ENCODE data around the gene EGLN1. TPM values are rescaled to one million over a fixed set of nuclear protein-coding genes. Genes with fewer than 3 reads are reported as not detected.

The EGLN1 gene
- total and polyA plus RNA-seq, 5 donors: 27.9 to 79.9 (median 67.2) TPM

GRCh38 chr1:231414260-231415016 lies 7.6 kb downstream of the EGLN1 start:
- Histone ChIP-seq H3K4me1 (ENCODE audit: control insufficient read depth, insufficient read depth, low read length) (peaks cover 11% of the 10 kb centered on the region), H3K27me3 (ENCODE audit: control insufficient read depth, insufficient read depth) (no peaks in the 10 kb centered on the region), H3K4me3 (ENCODE audit: low read length) (no peak overlapping the region), H3K9me3 (ENCODE audit: control insufficient read depth, low read length) (no peaks in the 10 kb centered on the region), H3K27ac (ENCODE audit: low read length) (no peak overlapping the region)
- 65% methylated on average over 7 of the region's 7 CpGs for WGBS
- DNase-seq (no peak), ATAC-seq (no peak)
- intact Hi-C loops (cut with DNase I): loop anchor here in 2 of 4 donors (10.0 kb wide), 2 partner anchors 50 to 60 kb away; no protein-coding TSS in a partner anchor

GRCh38 chr1:231413749-231414082 lies 8.4 kb downstream of the EGLN1 start:
- no peaks in the 10 kb centered on the region for H3K27me3 ChIP-seq (ENCODE audit: control insufficient read depth, insufficient read depth)
- peaks cover 12% of the 10 kb centered on the region for H3K4me1 ChIP-seq (ENCODE audit: control insufficient read depth, insufficient read depth, low read length)
- 85% methylated on average over 2 of the region's 2 CpGs for WGBS
- intact Hi-C loops (cut with DNase I): loop anchor here in 2 of 4 donors (10.0 kb wide), 2 partner anchors 49 to 59 kb away; no protein-coding TSS in a partner anchor
- no peak overlapping the region for H3K27ac ChIP-seq (ENCODE audit: low read length)
- no peak overlapping the region for H3K4me3 ChIP-seq (ENCODE audit: low read length)
- ATAC-seq (no peak), DNase-seq (no peak)
- no peaks in the 10 kb centered on the region for H3K9me3 ChIP-seq (ENCODE audit: control insufficient read depth, low read length)

GRCh38 chr1:231411036-231411531 lies 11.0 kb downstream of the EGLN1 start:
- Histone ChIP-seq H3K4me3 (ENCODE audit: low read length) (no peak overlapping the region), H3K27me3 (ENCODE audit: control insufficient read depth, insufficient read depth) (no peaks in the 10 kb centered on the region), H3K4me1 (ENCODE audit: control insufficient read depth, insufficient read depth, low read length) (peaks cover 15% of the 10 kb centered on the region), H3K27ac (ENCODE audit: low read length) (no peak overlapping the region), H3K9me3 (ENCODE audit: control insufficient read depth, low read length) (no peaks in the 10 kb centered on the region)
- intact Hi-C loops (cut with DNase I): loop anchor here in 2 of 4 donors (10.0 kb wide), 2 partner anchors 46 to 56 kb away; no protein-coding TSS in a partner anchor
- no peak for ATAC-seq
- no peak for DNase-seq
- WGBS: 57% methylated on average over 2 of the region's 2 CpGs

GRCh38 chr1:231410036-231410612 lies 12.0 kb downstream of the EGLN1 start:
- no peak overlapping the region for H3K4me3 ChIP-seq (ENCODE audit: low read length)
- H3K4me1 ChIP-seq (ENCODE audit: control insufficient read depth, insufficient read depth, low read length): peaks cover 16% of the 10 kb centered on the region
- 47% methylated on average over 2 of the region's 2 CpGs for WGBS
- no peaks in the 10 kb centered on the region for H3K9me3 ChIP-seq (ENCODE audit: control insufficient read depth, low read length)
- DNase-seq: no peak
- peak; percentile 55 to 61 for ATAC-seq
- H3K27me3 ChIP-seq (ENCODE audit: control insufficient read depth, insufficient read depth): no peaks in the 10 kb centered on the region
- no peak overlapping the region for H3K27ac ChIP-seq (ENCODE audit: low read length)
- intact Hi-C loops (cut with DNase I): loop anchor here in 2 of 4 donors (10.0 kb wide), 2 partner anchors 45 to 55 kb away; no protein-coding TSS in a partner anchor

GRCh38 chr1:231408528-231409094 lies 13.5 kb downstream of the EGLN1 start:
- intact Hi-C loops (cut with DNase I): no loop called here
- WGBS: 44% methylated on average over 6 of the region's 6 CpGs
- ATAC-seq (peak; percentile 38 to 54), DNase-seq (no peak)
- Histone ChIP-seq H3K4me1 (ENCODE audit: control insufficient read depth, insufficient read depth, low read length) (peaks cover 16% of the 10 kb centered on the region), H3K27me3 (ENCODE audit: control insufficient read depth, insufficient read depth) (no peaks in the 10 kb centered on the region), H3K4me3 (ENCODE audit: low read length) (no peak overlapping the region), H3K27ac (ENCODE audit: low read length) (no peak overlapping the region), H3K9me3 (ENCODE audit: control insufficient read depth, low read length) (no peaks in the 10 kb centered on the region)

GRCh38 chr1:231407547-231408396 lies 14.3 kb downstream of the EGLN1 start:
- H3K4me3 ChIP-seq (ENCODE audit: low read length): no peak overlapping the region
- 30% methylated on average over 6 of the region's 6 CpGs for WGBS
- H3K27me3 ChIP-seq (ENCODE audit: control insufficient read depth, insufficient read depth): no peaks in the 10 kb centered on the region
- no peaks in the 10 kb centered on the region for H3K9me3 ChIP-seq (ENCODE audit: control insufficient read depth, low read length)
- ATAC-seq (peak; percentile 40 to 49), DNase-seq (no peak)
- peaks cover 16% of the 10 kb centered on the region for H3K4me1 ChIP-seq (ENCODE audit: control insufficient read depth, insufficient read depth, low read length)
- H3K27ac ChIP-seq (ENCODE audit: low read length): peak overlapping the region; percentile 68
- intact Hi-C loops (cut with DNase I): no loop called here

GRCh38 chr1:231407049-231407448 lies 15.0 kb downstream of the EGLN1 start:
- WGBS: 48% methylated on average over 3 of the region's 3 CpGs
- H3K27ac ChIP-seq (ENCODE audit: low read length): no peak overlapping the region
- DNase-seq (no peak), ATAC-seq (no peak)
- no peaks in the 10 kb centered on the region for H3K9me3 ChIP-seq (ENCODE audit: control insufficient read depth, low read length)
- H3K4me3 ChIP-seq (ENCODE audit: low read length): no peak overlapping the region
- no peaks in the 10 kb centered on the region for H3K27me3 ChIP-seq (ENCODE audit: control insufficient read depth, insufficient read depth)
- intact Hi-C loops (cut with DNase I): no loop called here
- peaks cover 15% of the 10 kb centered on the region for H3K4me1 ChIP-seq (ENCODE audit: control insufficient read depth, insufficient read depth, low read length)

- Histone ChIP-seq H3K4me3 (ENCODE audit: low read length) (no peak overlapping the region), H3K27me3 (ENCODE audit: control insufficient read depth, insufficient read depth) (no peaks in the 10 kb centered on the region), H3K9me3 (ENCODE audit: control insufficient read depth, low read length) (no peaks in the 10 kb centered on the region), H3K27ac (ENCODE audit: low read length) (no peak overlapping the region), H3K4me1 (ENCODE audit: control insufficient read depth, insufficient read depth, low read length) (peaks cover 7% of the 10 kb centered on the region)
- ATAC-seq (no peak), DNase-seq (no peak)
- 91% methylated on average over 2 of the region's 2 CpGs for WGBS
- intact Hi-C loops (cut with DNase I): no loop called here
Measured at GRCh38 chr1:231404318-231404717, 17.8 kb downstream of the EGLN1 start.

- WGBS: 23% methylated on average over 1 of the region's 1 CpG
- ATAC-seq: no peak
- Histone ChIP-seq H3K27ac (ENCODE audit: low read length) (no peak overlapping the region), H3K4me1 (ENCODE audit: control insufficient read depth, insufficient read depth, low read length) (peaks cover 2% of the 10 kb centered on the region), H3K9me3 (ENCODE audit: control insufficient read depth, low read length) (no peaks in the 10 kb centered on the region), H3K27me3 (ENCODE audit: control insufficient read depth, insufficient read depth) (no peaks in the 10 kb centered on the region), H3K4me3 (ENCODE audit: low read length) (no peak overlapping the region)
- no peak for DNase-seq
- intact Hi-C loops (cut with DNase I): no loop called here
Measured at GRCh38 chr1:231401478-231401877, 20.6 kb downstream of the EGLN1 start.

GRCh38 chr1:231397886-231398671 lies 24.0 kb downstream of the EGLN1 start:
- DNase-seq (no peak), ATAC-seq (no peak)
- WGBS: 71% methylated on average over 4 of the region's 4 CpGs
- Histone ChIP-seq H3K9me3 (ENCODE audit: control insufficient read depth, low read length) (no peaks in the 10 kb centered on the region), H3K27me3 (ENCODE audit: control insufficient read depth, insufficient read depth) (no peaks in the 10 kb centered on the region), H3K4me3 (ENCODE audit: low read length) (no peak overlapping the region), H3K27ac (ENCODE audit: low read length) (no peak overlapping the region), H3K4me1 (ENCODE audit: control insufficient read depth, insufficient read depth, low read length) (peaks cover 6% of the 10 kb centered on the region)
- intact Hi-C loops (cut with DNase I): no loop called here

All from right cardiac atrium (tissue), 5 donors.